Fibroblast of skin of scalp (primary cell): ENCODE data around the gene CA12. TPM values are rescaled to one million over a fixed set of nuclear protein-coding genes. Genes with fewer than 3 reads are reported as not detected.
A peak's percentile ranks its signal among the peaks of the same experiment; 100 is the strongest.
"Not testable (repeated sequence)": the region's sequence is repeated elsewhere in the genome, so short reads cannot be mapped to it uniquely, and the experiment has no call there.

ENCODE experiments used
- DNase-seq: peaks from one replicate; pipeline ENCODE4 v3.0.0-alpha.2; 2013
- polyA plus RNA-seq, 2 experiments: library from polyadenylated mRNA; unstranded; fragments of 120-200 nt; gene quantifications; one replicate each; pipeline ENCODE4 v1.2.1, GENCODE V29; 2013; ENCODE audit not compliant: insufficient read length in 2 of 2

CA12 gene
- 51.5 TPM for polyA plus RNA-seq (2013, experiment 1 of 2; ENCODE audit: insufficient read length)
- polyA plus RNA-seq (2013, experiment 2 of 2; ENCODE audit: insufficient read length) = 52.3 TPM

DNA sequence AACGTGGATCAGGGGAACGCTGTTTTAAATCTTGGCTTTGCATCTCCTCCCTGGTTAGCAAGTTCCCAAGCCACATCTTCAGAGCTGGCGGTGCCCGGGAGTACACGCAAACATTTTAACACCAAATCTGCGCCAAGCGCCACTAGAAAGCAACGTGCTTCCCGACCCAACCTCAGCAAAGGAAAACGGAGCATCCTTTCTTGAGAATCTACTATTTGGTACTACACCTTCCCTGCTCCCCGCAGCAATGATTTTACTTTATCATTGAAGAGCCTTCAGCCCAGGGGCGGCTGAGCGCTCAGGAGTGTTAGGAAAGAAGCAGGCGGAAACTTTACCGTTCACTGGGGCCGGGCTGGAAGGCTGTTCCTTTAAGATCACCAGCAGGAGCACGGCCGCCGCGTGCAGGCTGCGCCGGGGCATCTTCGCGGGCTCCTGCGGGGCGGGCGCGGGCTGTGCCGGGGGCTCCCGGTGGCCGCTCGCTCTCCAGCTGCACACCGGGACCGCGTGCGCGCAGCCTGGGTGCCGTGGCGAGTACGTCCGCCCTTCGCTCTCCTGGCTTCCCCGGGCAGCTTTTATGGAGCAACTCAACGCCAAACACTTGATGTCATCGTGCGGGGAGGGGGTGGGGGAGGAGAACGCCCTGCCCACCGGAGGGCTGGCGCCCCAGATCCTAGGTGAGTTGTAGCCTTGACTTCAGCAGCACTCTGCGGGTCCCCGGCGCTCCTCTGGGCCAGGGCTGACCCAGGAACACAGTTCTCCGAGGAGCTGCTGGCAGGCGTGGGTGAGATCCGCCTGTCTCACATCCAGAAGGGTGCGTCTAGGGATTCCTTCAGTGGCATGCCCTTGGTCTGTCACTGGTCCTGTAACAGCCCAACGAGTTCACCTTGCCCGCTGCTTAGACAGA, at the start of gene CA12:
Gene CA12 (minus strand): TSS at position 546 of the 904 bp plus-strand sequence. CDS start 126 bp downstream, at position 420.
- peak; percentile 53 for DNase-seq

GRCh38 chr15:63430766-63431451, 49.3 kb upstream of the CA12 start:
- no peak for DNase-seq

DNA sequence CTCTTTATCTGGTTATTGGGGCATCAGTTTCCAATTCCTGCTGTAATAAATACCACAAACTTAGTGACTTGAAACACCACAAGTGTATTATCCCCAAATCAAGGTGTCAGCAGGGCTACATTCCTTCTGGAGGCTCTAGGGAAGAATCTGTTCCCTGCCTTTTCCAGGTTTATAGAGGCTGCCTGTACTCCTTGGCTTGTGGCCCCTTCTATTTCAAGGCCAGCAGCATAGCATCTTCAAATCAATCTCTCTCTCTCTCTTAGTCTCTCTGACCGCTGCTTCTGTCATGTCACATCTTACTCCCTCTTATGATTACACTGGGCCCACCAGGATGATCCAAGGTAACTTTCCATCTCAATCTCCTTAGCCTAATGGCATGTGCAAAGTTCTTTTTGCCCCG, 44.9 kb upstream of the CA12 start:
- DNase-seq = no peak

DNA sequence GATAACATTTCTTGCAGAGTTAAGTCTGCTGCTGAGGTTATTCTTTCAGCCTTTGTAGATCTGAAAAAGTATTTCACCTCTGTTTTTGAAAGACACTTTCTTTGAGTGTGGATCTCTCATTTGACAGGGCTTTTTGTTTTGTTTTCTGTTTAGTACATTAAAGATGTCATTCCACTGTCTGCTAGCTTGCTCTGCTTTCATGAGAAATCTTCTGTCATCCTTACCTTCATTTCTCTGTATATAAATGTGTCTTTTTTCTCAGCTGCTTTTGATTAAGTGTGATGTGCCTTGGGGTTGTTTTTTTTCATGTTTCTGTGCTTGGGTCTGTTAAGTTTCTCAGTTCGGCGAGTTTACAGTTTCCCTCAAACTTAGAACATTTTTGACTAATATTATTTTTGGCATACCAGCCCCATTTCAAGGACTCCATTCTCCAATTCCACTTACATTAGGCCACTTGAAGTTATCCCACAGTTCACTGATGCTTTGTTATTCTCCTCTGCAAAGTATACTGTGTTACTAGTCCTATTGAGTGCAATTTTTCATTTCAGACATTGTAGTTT, 43.9 kb upstream of the CA12 start:
- peak; percentile 53 for DNase-seq

DNA sequence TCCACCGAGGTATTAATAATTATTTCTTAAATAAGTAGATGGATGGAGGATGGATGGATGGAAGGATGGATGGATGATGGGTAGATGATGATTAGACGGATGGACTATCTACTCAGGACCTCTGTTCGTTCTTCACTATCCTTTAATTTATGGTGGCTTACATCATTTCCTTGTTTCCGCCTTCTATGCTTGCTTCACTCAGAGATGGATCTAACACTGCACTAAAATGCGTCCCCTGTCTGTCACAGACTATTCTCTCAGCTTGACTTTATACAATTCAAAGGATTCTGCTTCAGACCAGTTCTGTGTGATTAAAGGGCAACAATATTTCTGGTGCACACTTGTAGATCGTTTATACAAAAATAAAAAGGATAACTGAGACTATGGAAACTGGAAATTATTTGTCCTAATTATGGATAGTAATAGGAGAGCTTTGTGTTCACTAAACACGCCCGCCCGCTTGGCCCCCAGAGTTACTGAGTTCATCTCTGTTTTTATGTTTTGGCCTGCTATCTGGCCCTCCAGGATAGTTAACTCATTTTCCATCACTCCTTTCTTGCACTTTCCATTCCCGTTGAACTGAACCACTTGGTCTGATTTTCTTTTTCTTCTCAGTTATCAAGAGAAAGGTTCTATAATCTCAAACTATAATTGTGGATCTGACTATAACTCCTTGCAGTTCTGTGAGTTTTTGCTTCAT, 41.4 kb upstream of the CA12 start:
- DNase-seq = no peak

- DNase-seq = no peak
Measured at GRCh38 chr15:63421433-63421832, 39.8 kb upstream of the CA12 start.

- no peak for DNase-seq
Measured at GRCh38 chr15:63420333-63420747, 38.7 kb upstream of the CA12 start.

DNA sequence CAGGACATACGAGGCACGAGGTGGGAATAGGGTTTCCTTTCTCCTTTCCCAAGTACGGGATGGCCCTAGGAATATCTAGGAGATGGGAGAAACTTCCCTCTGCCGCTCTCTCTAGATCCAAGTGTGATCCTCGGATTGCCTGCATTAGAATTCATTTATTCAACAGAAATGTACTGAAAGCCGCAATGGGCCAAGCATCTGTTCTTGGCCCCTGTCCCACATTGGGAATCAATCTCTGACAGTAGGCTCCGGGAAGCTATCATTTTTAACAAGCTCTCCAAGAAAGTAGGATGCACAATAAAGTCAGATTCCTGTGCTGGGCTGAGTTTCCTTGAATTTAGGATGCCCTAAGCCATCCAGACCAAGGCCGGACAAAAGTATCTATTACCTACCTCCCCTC, 37.2 kb upstream of the CA12 start:
- DNase-seq = no peak

DNA sequence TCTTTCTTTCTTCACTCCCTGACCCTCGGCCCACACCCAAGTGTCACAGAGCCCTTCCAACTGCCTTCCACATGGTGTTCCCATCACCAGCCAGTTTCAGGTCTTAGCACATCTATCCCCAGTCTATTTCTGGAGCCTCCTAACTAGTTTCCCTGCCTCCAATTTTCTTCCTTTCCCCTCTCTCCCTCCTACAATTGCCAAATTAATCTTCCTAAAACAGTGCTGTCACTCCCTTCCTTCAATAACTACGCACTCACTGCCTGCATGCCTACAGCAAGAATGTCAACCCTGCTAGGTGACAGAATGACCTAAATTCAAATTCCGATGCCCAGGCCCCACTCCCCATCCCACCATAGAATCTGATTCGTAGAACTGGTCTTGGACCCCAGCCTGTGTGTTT, 36.1 kb upstream of the CA12 start:
- no peak for DNase-seq

DNA sequence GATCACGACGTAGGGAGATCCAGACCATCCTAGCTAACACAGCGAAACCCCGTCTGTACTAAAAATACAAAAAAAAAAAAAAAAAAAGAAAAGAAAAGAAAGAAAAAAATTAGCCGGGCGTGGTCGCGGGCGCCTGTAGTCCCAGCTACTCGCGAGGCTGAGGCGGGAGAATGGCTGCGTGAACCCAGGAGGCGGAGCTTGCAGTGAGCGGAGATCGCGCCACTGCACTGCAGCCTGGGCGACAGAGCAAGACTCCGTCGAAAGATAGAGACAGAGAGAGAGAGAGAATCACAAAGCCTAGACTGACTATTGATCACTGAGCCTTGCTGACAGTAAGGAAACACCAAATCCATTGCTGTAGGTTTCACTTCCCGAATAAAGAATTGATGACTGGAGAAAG, 35.6 kb upstream of the CA12 start:
- not testable (repeated sequence) for DNase-seq

GRCh38 chr15:63414474-63415120, 33.0 kb upstream of the CA12 start:
- no peak for DNase-seq

- no peak for DNase-seq
Measured at GRCh38 chr15:63412551-63412950, 30.9 kb upstream of the CA12 start.

GRCh38 chr15:63411866-63412265, 30.2 kb upstream of the CA12 start:
- DNase-seq = no peak

DNA sequence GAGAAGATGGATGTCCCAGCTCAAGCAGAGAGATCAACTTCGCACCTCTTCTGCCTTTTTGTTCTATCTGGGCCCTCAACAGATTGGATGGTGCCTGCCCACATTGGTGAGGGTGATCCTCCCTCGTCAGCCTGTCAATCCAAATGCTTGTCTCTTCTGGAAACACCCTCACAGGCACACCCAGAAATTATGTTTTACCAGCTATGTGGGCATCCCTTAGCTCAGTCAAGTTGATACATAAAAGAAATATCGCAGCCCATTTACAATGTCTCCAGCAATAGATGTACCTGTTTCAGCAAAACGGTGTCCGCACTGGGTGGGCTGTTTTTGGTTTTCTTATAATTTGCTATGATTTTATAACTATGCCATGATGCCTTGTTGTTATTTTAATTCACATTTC, 27.5 kb upstream of the CA12 start:
- no peak for DNase-seq

DNA sequence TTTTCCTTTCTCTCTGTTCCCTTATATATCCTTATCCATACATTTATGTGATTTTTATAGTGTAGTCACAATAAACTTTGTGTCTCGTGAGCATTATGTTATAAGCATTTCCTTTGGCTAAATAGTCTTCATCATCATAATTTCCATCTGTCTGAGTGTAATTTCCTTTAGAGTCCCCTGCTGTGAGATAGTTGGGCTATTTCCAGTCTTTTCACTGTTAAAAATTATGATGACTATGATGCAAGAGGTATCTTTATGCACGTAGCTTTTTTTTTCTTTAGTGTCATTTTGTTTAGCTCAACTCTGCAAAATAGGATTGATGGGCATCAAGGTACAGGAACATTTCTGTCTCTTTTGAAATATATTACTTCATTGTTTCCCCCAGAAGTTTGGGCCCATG, 26.9 kb upstream of the CA12 start:
- DNase-seq = peak; percentile 74

- DNase-seq = no peak
Measured at GRCh38 chr15:63407612-63408011, 26.0 kb upstream of the CA12 start.

GRCh38 chr15:63405683-63406390, 24.2 kb upstream of the CA12 start:
- no peak for DNase-seq

DNA sequence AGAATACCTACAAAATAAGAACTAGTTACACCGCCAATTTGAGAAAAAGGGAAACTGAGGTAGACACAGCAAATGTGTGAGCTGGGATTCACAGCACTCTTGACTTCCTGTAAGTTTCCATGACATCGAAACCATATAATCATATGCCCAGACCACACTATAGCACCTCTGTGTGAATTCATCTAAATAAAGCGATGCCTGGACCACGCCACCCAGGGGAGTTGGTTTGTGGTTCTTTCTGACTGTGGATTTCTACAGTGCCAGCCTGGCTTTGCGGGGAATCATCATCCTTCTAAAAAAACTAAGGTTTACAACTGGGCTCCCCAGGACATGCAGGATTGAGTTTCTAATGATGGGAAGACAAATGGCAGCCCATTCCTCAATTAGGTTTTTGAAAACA, 23.5 kb upstream of the CA12 start:
- peak; percentile 61 for DNase-seq

- no peak for DNase-seq
Measured at GRCh38 chr15:63403254-63403945, 21.8 kb upstream of the CA12 start.

DNA sequence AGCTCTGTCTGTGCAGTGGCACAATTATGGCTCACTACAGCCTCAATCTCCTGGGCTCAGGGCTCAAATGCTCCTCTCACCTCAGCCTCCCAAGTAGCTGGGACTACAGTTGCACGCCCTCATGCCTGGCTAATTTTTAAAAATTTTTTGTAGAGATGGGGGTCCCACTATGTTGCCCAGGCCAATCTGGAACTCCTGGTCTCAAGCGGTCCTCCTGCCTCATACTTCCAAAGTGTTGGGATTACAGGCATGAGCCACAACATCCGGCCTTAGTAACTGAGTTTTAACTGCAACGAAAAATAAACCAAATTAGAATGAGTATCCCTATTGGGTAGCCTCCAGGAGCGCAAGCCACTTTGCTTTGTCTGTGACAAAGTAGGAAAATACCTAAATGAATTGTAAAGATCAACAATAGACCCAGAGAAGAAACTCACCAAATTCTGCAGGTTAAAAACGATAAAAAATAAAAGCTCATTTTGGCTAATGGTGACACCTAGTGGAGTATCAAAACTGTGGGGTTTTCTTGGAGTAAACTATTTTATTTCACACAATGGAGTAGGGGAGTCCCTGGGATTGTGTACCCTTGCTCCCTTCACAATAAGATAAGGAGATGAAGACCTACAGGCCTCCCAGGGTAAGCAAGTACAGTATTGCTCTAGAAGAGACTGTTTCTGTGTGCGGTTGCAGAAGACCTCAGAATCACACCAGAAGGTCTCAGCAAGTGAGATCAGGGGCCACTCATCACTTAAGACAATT, 21.0 kb upstream of the CA12 start:
- DNase-seq = peak; percentile 53
